HG03280 (cell line): ENCODE data around the gene CFAP74.

Experiments
- ATAC-seq: cut with Tn5 transposase; IDR thresholded peaks from one replicate; pipeline ENCODE4 v1.9.1; 2021; ENCODE audit warnings: mild to moderate bottlenecking, moderate library complexity; ENCODE audit not compliant: unreplicated experiment

Gene CFAP74

DNA sequence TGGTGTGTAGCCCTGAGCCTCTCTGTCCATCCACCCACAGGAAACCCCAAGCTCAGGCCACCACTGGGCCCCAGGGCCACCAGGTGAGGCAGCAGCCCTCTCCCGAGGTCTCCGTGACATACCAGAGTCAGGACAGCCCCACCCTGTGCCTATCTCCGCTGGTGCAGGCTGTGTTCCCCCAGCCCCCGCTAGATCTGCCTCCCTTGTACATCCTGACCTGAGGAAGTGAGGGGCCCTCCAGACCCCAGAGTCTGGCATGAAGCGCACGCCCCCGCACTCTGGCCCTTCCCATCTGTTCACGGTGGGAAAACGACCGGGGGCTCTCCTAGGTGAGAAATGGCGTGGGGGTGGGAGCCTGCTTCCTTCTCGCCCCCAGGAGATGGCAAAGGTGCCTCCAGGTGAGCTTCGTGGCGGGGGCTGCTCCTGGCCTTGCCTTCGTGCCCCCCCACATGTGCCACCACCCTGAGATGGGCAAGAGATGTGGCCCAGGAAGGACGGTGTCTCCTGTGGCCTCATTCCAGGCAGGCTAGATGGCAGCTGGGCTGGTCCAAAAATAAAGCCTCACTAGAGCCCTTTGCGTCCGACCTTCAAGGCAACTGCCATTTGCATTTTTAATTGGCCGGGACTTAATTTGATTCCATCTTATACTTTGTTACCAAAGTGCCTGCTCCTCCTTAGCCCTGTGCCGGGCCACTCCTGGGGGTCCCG, 18.6 kb upstream of the CFAP74 start:
- ATAC-seq, result no peak

GRCh38 chr1:2021550-2021949, 18.0 kb upstream of the CFAP74 start:
- ATAC-seq, result no peak

DNA sequence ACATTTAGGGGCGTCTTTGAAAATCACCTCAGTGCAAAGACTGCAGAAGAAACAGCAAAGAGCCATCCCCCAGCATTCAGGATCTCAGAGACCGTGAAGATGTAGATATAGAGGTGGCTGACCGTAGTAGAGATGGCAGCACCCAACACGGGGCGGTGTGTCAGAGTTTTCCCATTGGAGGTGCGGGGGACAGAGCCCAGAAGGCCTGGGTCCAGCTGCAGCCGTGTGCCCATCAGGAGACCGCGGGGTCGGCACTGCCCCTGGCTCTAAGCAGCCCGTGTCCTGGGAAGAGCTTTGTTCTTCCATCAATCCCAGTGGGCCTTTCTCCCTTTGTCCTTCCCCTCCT, 16.7 kb upstream of the CFAP74 start:
- ATAC-seq, result no peak

DNA sequence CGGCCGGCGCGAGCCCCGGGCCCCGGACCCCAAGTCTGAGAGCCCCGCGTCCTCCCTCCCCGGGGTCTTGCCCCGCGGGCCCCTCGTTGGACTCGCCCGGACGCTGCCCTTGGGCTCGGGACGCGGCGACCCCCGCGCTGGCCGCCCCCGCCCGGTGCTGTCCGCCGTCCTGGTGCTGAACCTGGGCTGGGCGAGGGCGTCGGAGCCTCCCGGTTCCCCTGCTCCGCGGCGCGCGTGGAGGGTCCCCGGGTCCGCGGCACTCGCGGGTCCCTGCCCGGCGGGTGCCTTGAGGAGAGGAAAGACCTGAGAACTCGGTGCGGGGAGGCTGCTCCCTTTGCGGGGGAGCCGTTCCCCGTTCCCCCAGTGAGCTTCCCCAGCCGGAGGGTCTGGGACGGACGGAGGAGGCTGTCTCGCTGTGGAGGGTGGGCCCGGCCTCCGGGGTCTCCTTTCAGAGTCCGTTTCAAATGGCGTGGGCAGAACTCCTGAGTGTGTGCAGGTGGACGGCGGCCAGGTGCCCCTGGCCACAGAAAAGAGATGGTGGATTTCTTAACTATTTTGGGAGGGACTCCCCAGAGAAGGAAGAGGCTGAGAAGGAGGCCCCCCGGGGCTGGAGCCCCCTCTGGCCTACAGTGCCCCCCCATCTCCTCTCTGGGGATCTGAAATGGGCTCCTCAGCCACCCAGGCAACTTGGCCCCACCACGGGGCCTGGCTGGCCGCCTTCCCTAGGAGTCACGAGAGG, 16.2 kb upstream of the CFAP74 start:
- no peak for ATAC-seq

DNA sequence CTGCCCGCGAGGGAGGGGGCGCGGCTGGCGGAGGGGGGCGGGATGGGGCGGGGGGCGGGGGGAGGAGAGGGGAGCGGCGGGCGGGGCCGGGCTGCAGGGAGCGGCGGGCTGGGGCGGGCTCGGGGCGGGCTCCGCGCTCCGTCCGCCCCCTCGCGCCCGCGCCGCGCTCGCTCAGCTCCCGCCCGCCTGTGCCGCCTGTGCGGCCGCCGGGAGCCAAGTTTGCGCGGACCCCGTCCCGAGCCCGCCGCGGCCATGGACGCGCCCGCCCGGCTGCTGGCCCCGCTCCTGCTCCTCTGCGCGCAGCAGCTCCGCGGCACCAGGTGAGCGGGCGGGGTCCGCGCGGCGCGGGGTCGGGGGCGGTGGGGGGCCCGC, 15.6 kb upstream of the CFAP74 start, which contains the start of gene GABRD:
Gene GABRD (plus strand): TSS at position 174 of the 372 bp plus-strand sequence. CDS start 79 bp downstream, at position 253.
- no peak for ATAC-seq

GRCh38 chr1:2018217-2019171, 14.9 kb upstream of the CFAP74 start:
- no peak for ATAC-seq

DNA sequence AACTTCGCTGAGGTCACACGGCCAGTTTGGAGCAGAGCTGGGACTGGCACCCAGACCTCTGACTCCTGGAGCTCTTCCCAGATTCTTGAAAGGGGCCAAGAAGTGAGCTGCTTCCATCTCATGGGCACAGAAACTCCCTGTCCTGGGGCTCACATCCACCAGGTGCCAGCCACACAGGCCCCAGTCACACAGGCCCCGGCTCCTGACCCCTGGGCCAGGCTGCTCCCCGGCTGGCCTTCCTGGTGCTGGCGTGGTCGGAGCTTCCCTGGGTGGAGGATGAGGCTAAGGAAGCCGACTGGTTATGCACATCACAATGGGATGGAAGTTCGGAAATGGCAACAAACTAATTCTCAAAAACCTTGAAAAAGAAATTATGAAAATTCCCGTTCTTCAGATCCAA, 12.5 kb upstream of the CFAP74 start:
- no peak for ATAC-seq

DNA sequence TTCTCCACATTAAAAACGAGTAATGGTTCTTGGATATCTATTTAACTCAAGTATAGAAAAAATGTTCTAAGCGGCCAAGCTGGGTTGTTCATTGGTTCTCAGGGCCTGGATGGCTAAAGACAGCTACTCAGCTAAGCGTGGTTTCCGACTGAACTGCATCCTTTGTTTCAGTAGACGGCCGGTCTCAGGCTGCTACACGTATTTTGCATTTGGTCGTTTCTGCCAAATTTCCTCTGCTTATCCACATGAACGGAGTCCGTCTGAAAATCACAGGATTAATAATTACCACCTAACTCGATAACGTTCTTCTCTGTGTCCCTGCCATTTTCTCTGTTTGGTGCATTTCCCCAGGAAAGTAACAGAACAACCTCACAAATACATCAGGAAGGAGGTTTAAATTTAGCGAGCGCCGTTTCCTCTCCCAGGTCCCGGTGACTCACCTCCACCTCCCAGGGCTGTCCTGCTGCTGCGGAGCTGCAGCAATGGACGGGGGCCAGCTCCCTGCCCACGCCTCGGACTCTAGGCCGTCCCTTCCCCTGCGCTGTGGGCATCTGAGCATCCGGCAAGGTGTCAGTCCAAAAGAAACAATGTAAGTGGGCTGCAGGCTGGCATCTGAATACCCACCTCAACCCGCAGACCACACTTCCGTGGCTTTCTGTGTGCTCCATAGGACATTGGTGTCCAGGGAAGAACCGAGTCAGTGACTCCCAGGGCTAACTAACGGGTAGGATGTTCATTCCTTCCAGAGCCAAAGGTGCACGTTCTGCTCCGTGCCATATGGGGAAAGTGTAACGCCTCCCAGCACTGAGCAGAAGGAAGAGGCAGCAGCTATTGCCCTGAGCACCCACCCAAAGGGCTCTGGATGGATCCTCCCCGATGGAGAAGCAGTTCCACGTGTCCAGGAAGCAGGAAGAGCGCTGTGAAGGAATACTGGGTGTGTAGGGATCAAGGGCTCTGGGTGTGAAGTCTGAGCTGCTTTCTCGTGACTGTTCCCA, 11.5 kb upstream of the CFAP74 start:
- ATAC-seq, result no peak

GRCh38 chr1:2014181-2014580, 10.6 kb upstream of the CFAP74 start:
- no peak for ATAC-seq

GRCh38 chr1:2009101-2010053, 5.8 kb upstream of the CFAP74 start:
- no peak for ATAC-seq

DNA sequence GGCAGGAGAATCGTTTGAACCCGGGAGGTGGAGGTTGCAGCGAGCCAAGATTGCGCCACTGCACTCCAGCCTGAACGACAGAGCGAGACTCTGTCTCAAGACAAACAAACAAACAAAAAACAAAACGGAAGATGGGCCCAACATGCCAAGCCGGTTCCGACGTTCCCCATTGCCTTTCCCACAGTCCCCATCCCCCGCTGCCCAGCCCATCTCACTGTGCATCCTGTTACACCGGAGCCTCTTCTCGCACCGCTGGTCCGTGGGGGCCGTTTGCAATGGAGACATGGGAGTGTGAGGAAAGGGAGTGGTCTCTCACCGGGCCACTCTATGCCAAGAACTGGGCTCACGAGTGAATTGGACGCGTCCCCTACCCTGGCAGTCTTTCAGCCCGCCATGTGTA, 1.3 kb upstream of the CFAP74 start:
- no peak for ATAC-seq

DNA sequence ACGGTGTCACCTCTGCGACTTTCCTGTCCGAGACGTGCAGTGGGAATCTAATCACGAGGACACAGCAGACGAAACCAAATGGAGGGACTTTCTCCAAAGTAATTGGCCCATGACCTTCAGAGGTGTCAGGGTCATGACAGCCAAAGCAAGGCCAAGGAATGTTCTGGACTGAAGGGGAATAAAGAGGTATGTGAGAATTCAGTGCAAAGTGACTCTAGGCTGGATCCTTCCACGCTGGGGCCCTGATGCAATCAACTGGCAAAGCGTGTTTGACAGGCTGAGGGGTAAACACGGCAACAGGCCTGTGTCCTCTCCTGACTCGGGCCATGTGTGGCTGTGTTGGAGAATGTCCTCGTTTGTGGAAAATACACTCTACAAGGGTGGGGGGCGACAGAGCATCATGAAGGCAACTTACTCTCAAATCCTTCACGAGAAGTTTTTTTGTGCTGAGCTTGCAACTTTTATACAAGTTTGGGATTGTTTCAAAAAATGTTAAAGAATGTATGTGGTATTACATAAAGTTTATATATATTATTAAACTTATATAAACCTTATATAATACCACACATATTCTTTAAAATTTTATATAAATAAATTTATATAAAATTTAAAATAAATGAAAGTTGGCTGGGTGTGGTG, 1.7 kb downstream of the CFAP74 start:
- ATAC-seq, result no peak

DNA sequence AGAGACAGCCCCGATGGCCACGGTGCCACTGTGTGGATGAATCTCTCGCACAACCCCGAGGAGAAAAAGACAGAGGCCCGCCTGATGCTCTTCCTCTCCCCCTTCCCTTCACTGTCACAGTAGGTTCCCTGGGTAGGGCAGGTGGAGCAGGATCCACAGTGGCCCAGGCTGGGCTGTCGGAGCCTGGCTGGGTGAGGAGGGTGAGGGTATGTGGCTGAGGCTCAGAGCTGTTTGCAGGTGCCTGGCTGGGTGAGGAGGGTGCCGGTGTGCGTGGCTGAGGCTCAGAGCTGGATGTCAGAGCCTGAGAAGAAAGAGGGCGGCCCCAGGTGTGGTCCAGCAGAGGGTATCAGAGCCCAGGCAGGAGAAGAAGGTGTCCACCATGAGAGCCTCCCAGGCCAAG, 2.7 kb downstream of the CFAP74 start:
- ATAC-seq, result no peak

GRCh38 chr1:2000432-2000831, 3.2 kb downstream of the CFAP74 start:
- ATAC-seq, result no peak

- no peak for ATAC-seq
Observed at GRCh38 chr1:1997576-1997975, 6.0 kb downstream of the CFAP74 start.

DNA sequence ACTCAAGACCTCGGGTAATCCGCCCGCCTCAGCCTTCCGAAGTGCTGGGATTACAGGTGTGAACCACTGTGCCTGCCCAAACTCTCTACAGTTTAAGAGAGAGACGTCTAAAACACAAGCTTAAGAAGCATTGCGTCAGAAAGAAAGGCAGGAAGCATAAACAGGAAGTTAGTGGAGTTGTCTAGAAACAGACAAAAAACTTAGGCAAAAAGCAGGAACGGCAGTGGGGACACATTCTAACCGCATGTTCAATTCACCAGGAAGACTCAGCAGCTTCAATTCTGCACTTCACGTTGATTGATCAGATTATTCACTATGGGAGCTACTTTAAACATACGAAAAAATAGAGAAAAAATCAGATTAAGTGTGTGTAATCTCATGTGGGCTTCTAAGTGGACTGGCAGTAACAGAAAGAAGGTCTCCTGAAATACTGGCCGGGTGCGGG, 7.4 kb downstream of the CFAP74 start:
- no peak for ATAC-seq

- ATAC-seq, result no peak
Observed at GRCh38 chr1:1994536-1994935, 9.1 kb downstream of the CFAP74 start.

GRCh38 chr1:1990222-1990621, 13.4 kb downstream of the CFAP74 start:
- ATAC-seq, result no peak

- no peak for ATAC-seq
Observed at GRCh38 chr1:1989789-1990188, 13.8 kb downstream of the CFAP74 start.
